Measurements from ENCODE around the gene CTNNB1. TPM values are rescaled to one million over a fixed set of nuclear protein-coding genes. Genes with fewer than 3 reads are reported as not detected.

Gene CTNNB1
- total and polyA plus RNA-seq, 12 donors = 52.3 to 970 (median 391) TPM

DNA sequence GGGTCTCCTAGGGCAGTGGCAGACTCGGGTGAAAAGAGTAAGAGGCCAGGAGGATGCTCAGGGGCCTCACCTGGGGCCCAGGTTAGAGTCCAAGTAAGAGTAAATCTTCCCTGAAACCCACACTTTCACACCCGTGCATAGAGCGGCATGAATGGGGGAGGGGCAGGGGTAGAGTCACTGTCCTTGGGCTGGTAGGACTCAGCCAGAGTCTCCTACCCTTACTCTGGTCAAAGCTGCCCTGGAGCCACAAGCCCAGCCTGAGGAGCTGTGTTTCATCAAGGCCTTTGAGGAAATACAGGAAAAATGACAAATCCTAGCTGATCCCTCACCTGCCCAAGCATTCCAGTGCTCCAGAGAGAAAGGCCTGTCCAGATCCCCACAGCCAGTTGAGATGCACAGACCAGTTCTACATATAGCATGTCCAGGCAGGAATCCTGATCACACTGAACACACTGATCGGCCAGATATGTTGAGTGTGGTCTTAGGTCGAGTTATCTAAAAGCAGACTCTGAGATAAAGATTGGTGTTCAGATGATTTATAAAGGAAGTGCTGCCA lies 16.7 kb upstream of the CTNNB1 start:
- no peak overlapping the region for H3K4me3 ChIP-seq
- no peaks in the 10 kb centered on the region for H3K4me1 ChIP-seq (replicated peaks in 1 of 2)
- no peaks in the 10 kb centered on the region for H3K9me3 ChIP-seq (replicated peaks in 1 of 3)
- intact Hi-C loops (cut with DNase I) = no loop called here
- 71 to 83% (median 81%) methylated on average over 4 to 5 of the region's 5 CpGs for WGBS, 4 donors
- H3K27me3 ChIP-seq = no peaks in the 10 kb centered on the region
- TF ChIP-seq, protein P1, sequence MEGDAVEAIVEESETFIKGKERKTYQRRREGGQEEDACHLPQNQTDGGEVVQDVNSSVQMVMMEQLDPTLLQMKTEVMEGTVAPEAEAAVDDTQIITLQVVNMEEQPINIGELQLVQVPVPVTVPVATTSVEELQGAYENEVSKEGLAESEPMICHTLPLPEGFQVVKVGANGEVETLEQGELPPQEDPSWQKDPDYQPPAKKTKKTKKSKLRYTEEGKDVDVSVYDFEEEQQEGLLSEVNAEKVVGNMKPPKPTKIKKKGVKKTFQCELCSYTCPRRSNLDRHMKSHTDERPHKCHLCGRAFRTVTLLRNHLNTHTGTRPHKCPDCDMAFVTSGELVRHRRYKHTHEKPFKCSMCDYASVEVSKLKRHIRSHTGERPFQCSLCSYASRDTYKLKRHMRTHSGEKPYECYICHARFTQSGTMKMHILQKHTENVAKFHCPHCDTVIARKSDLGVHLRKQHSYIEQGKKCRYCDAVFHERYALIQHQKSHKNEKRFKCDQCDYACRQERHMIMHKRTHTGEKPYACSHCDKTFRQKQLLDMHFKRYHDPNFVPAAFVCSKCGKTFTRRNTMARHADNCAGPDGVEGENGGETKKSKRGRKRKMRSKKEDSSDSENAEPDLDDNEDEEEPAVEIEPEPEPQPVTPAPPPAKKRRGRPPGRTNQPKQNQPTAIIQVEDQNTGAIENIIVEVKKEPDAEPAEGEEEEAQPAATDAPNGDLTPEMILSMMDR (IDR thresholded peaks at IDR 0.05) = no peak
- no peak for TF ChIP-seq POLR2A (IDR thresholded peaks at IDR 0.05)
- no peak for DNase-seq
- H3K27ac ChIP-seq = no peak overlapping the region
- H3K36me3 ChIP-seq (replicated peaks in 1 of 2) = no peaks in the 10 kb centered on the region

DNA sequence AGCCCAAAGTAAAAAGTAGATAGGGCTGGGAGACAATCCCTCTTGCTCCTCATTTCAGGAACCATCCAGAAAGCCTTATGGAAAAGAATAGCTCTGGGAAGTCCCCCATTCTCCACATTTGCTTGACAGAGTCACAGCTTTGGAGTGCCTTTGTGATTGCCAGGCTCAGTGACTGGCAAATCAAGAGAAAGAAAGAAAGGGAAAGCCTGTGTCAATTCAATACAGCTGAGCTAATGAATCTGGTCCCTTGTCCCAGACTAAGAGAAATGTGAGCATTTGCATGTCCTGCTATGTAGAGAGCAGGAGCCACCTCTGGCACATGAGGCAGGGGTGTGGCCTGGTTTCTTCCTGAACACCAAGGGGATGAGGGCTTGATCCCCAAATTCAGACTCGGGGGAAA lies 14.9 kb upstream of the CTNNB1 start:
- DNase-seq = no peak
- WGBS, 4 donors = 82 to 89% (median 87%) methylated on average over 1 of the region's 1 CpG
- H3K9me3 ChIP-seq (replicated peaks in 1 of 3) = no peaks in the 10 kb centered on the region
- H3K36me3 ChIP-seq (replicated peaks in 1 of 2) = no peaks in the 10 kb centered on the region
- TF ChIP-seq POLR2A (IDR thresholded peaks at IDR 0.05) = no peak
- TF ChIP-seq, protein P1 (IDR thresholded peaks at IDR 0.05) = no peak
- H3K4me3 ChIP-seq = no peak overlapping the region
- intact Hi-C loops (cut with DNase I) = no loop called here
- H3K4me1 ChIP-seq (replicated peaks in 1 of 2) = no peaks in the 10 kb centered on the region
- no peak overlapping the region for H3K27ac ChIP-seq
- H3K27me3 ChIP-seq = no peaks in the 10 kb centered on the region

DNA sequence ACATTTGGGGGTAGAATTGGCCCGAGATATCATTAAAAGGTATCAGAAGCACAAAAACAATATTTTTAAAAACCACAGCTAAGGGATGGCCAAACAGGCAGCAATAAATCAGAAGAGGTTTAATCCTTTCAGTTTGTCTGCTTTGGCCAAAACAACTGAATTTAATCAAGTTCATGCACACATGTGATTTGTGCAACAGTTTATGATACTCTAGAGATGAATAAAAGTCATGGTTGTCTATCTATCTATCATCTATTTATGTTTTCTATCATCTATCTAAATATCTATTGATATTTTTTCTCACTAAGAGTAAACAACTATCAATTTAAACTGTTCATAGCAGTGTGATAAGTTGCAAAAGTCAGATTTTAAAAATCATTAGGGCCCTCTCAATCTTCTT lies 13.0 kb upstream of the CTNNB1 start:
- no peak overlapping the region for H3K4me3 ChIP-seq
- 38 to 66% (median 63%) methylated on average over 1 of the region's 1 CpG for WGBS, 4 donors
- H3K27me3 ChIP-seq = no peaks in the 10 kb centered on the region
- no peaks in the 10 kb centered on the region for H3K4me1 ChIP-seq (replicated peaks in 1 of 2)
- intact Hi-C loops (cut with DNase I) = no loop called here
- no peak overlapping the region for H3K27ac ChIP-seq
- H3K9me3 ChIP-seq (replicated peaks in 1 of 3) = no peaks in the 10 kb centered on the region
- DNase-seq = no peak
- TF ChIP-seq, protein P1 (IDR thresholded peaks at IDR 0.05) = no peak
- TF ChIP-seq POLR2A (IDR thresholded peaks at IDR 0.05) = no peak
- no peaks in the 10 kb centered on the region for H3K36me3 ChIP-seq (replicated peaks in 1 of 2)

DNA sequence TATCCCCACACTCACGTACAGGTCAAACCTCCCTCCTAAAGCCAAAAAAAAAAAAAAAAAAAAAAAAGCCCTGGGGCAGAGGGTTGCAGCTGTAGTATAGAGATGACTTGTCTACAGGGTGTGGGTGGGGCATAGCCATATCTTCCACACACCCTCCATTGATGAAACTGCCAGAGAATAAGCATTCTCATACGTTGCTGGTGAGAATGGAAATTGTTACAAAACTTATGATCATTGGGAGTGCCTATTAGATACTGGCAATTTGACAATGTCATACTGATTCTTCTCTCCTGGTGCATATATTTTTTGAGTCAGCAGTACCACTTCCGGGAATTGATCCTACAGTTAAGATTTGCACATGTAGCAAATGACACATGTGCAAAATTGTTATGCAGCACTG lies 11.0 kb upstream of the CTNNB1 start:
- WGBS, 4 donors = 71 to 90% (median 87%) methylated on average over 3 of the region's 3 CpGs
- no peaks in the 10 kb centered on the region for H3K9me3 ChIP-seq (replicated peaks in 1 of 3)

More for the DNA sequence above, 11.0 kb upstream of the CTNNB1 start:
- H3K27ac ChIP-seq = no peak overlapping the region
- TF ChIP-seq POLR2A (IDR thresholded peaks at IDR 0.05) = no peak
- TF ChIP-seq, protein P1 (IDR thresholded peaks at IDR 0.05) = no peak
- no peak for DNase-seq
- no peaks in the 10 kb centered on the region for H3K36me3 ChIP-seq (replicated peaks in 1 of 2)
- no peaks in the 10 kb centered on the region for H3K27me3 ChIP-seq
- H3K4me3 ChIP-seq = no peak overlapping the region
- no peaks in the 10 kb centered on the region for H3K4me1 ChIP-seq (replicated peaks in 1 of 2)
- intact Hi-C loops (cut with DNase I) = no loop called here

All from adrenal gland (tissue), 12 donors.